Stimulated activated CD8-positive, alpha-beta memory T cell treated with anti-CD3 and anti-CD28 coated beads, Interleukin-15, amount 100 ng/mL, for 4 hours (primary cell): ENCODE measurements around the gene KRTAP10-4.
"Not testable (repeated sequence)": the region's sequence is repeated elsewhere in the genome, so short reads cannot be mapped to it uniquely, and the experiment has no call there.

Source experiments
- DNase-seq, 2 donors: peaks; one replicate each; pipeline ENCODE4 v3.0.0-alpha.2; 2020; ENCODE audit warnings: low read depth in 2 of 2

Gene KRTAP10-4

GRCh38 chr21:44579056-44579832 is 5.7 kb downstream of the KRTAP10-4 start:
- DNase-seq = no peak

DNA sequence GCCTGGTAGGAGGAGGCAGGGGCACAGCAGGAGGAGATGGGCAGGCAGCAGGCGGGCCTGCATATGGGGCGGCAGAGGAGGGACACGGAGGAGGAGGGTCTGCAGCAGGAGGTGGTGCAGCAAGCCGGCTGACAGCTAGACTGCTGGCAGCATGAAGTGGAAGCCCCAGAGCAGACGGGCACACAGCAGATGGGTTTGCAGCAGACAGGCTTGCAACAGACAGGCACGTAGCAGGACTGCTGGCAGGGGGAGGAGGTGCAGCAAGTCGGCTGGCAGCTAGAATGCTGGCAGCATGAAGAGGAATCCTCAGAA is 6.3 kb downstream of the KRTAP10-4 start:
- DNase-seq = no peak

DNA sequence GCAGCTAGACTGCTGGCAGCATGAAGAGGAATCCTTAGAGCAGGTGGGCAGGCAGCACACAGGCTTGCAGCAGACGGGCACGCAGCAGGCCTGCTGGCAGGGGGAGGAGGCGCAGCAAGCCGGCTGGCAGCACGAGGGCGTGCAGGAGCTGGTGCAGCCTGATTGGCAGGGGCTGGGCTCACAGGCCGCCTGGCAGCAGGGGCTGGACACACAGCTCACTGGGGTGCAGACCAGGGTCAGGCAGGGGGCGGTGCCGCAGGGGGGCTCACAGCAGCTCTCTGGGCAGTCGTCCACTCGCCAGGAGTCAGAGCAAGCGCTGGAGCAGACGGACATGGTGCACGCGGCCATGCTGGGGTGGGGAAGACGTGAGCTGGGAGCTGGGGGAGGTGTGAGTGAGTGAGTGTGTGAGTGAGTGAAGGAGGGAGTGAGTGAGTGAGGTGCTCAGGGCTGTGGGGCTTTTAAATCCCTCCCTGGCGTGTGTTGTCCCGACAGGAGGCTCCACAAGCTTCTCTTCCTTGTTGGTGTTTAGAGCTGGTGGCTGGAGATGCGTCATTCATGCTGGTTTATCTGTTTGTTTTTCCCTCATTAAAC is 6.8 kb downstream of the KRTAP10-4 start, which contains the start of gene KRTAP10-5:
KRTAP10-5 (minus strand) TSS at position 374 of the 591 bp plus-strand sequence; CDS start at position 348, 26 bp downstream.
- DNase-seq = not testable (repeated sequence)

DNA sequence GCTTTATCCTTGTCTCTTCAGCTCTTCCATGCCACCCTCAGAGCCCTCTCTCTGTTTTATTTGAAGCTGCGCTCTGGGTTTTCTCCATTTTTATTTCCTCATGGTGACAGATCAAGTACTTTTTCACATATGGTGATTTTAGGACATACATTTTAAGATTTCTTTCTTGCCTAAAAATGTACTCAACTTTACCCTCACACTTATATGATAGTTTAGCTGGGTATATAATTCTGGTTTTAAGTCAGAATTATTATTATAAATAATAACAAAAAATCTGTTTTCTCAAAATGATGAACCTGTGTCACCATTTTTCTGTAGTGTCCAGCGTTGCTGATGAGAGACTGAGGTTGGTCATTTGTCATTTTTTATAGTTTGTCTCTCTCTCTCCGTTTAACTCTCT is 7.6 kb downstream of the KRTAP10-4 start:
- no peak for DNase-seq

- no peak for DNase-seq
Observed at GRCh38 chr21:44582055-44582454, 8.5 kb downstream of the KRTAP10-4 start.

- no peak for DNase-seq
Observed at GRCh38 chr21:44583089-44583799, 9.7 kb downstream of the KRTAP10-4 start.

DNA sequence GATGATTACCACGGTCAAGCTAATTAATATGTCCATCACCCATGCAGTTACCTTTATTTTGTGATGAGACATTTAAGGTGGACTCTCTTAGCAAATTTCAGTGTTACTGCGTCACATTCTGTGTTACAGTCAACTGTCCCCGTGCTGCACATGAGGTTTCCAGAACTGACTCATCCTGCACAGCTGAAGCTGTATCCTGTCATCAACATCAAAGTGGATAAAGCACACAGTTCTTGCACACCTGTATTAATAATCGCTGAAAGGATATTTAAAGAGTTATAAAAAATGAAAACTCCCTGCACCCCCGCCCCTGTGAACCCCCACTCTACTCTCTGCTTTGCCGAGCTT is 10.2 kb downstream of the KRTAP10-4 start:
- DNase-seq = no peak

- DNase-seq = no peak
Observed at GRCh38 chr21:44585892-44586291, 12.4 kb downstream of the KRTAP10-4 start.

DNA sequence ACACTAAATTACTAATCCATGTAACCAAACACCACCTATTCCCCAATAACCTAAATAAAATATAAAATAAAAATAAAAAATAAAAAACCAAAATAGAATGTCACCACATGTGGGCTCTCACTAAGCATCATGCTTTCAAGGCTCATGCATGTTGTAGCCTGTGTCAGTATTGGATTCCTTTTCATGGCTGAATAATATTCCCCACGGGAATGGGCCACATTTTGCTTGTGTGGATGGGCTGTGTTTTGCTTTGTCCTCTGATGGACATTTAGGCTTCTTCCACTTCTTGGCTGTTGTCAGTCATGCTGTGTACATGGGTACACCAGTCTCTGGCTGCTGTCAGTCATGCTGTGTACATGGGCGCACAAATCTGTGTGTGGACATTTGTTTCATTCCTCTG is 15.6 kb downstream of the KRTAP10-4 start:
- no peak for DNase-seq

GRCh38 chr21:44589586-44590305 is 16.2 kb downstream of the KRTAP10-4 start:
- no peak for DNase-seq

GRCh38 chr21:44590311-44590721 is 16.8 kb downstream of the KRTAP10-4 start:
- DNase-seq = no peak

DNA sequence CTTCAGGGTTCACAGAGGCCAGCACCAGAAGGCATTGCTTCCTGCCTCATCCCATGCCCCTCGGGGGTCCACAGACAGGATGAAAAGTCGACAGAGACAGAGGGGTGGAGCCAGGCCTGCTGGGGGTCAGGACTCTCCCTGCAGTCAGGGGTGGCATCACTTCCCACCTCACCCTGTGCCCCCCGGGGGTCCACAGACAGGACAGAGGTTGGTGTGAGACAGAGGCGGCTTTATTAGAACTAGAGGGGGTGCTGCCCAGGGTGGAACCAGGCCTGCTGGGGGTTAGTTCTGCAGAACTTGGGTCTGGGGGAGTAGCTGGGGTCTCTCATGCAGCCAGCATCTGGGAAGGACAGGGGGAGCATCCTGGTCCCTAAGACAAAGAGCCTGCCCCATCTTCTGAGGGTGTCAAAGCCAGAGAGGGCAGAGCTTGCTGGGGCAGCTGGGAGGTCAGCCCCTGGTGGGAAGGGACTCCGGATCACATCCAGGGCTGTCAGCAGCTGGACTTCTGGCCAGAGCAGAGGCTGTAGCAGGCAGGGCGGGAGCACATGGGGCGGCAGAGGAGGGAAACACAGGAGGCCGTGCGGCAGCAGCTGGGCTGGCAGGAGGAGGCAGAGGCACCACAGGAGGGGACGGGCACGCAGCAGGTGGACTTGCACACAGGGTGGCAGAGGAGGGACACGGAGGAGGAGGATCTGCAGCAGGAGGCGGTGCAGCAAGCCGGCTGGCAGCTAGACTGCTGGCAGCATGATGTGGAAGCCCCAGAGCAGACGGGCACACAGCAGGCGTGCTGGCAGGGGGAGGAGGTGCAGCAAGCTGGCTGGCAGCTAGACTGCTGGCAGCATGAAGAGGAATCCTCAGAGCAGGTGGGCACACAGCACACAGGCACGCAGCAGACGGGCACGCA is 17.6 kb downstream of the KRTAP10-4 start:
- DNase-seq = not testable (repeated sequence)

DNA sequence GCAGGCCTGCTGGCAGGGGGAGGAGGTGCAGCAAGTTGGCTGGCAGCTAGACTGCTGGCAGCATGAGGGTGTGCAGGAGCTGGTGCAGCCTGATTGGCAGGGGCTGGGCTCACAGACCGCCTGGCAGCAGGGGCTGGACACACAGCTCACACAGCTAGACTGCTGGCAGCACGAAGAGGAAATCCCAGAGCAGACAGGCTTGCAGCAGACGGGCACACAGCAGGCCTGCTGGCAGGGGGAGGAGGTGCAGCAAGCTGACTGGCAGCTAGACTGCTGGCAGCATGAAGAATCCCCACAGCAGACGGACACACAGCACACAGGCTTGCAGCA is 18.2 kb downstream of the KRTAP10-4 start:
- not testable (repeated sequence) for DNase-seq

GRCh38 chr21:44592446-44593311 is 19.1 kb downstream of the KRTAP10-4 start, which contains the start of gene KRTAP10-6:
Gene KRTAP10-6 (minus strand): TSS chr21:44592505. CDS start chr21:44592484, 21 bp downstream.
- DNase-seq = no peak

DNA sequence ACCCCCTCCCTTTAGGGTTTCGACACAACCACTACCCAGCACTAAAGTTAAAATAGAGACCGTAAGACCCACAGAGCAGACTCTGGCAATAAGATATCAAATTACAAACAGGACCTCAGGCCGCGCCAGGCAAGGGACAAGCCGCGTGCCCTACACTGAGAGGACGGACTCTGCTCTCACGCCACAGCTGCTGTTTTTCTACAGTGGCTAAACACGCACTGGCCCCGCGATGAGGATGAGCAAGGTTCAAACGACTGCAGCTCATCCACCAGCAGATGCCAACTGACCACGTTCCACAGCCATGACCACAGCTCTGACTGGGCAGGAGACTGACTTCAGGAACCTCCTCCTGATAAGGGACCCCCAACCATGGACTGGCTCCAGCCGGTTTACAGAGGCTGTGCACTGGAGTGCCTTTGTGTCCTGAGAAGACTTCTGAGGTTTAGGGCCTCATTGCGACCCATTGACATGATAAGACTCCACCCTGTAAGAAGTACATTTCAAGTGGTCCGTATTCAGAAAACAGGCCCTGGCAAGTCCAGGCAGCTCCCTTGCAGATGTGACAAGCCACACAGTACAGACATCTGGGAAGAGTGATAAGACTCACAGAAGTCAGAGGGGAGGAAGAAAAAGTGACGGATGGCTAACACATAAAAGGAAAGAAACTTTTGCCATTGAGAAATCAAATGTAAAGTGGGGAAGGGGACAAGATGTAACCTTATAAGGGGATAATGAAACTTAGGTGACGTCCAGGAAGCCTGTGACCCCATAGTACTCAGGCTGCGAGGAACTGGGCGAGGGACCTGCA is 20.3 kb downstream of the KRTAP10-4 start:
- DNase-seq = no peak

GRCh38 chr21:44594406-44594916 is 20.9 kb downstream of the KRTAP10-4 start:
- no peak for DNase-seq

GRCh38 chr21:44595524-44595923 is 22.0 kb downstream of the KRTAP10-4 start:
- no peak for DNase-seq

GRCh38 chr21:44596068-44596725 is 22.7 kb downstream of the KRTAP10-4 start:
- DNase-seq = no peak

- DNase-seq = no peak
Observed at GRCh38 chr21:44598061-44598460, 24.5 kb downstream of the KRTAP10-4 start.
